Measurements from ENCODE around the gene ISG20.

DNA sequence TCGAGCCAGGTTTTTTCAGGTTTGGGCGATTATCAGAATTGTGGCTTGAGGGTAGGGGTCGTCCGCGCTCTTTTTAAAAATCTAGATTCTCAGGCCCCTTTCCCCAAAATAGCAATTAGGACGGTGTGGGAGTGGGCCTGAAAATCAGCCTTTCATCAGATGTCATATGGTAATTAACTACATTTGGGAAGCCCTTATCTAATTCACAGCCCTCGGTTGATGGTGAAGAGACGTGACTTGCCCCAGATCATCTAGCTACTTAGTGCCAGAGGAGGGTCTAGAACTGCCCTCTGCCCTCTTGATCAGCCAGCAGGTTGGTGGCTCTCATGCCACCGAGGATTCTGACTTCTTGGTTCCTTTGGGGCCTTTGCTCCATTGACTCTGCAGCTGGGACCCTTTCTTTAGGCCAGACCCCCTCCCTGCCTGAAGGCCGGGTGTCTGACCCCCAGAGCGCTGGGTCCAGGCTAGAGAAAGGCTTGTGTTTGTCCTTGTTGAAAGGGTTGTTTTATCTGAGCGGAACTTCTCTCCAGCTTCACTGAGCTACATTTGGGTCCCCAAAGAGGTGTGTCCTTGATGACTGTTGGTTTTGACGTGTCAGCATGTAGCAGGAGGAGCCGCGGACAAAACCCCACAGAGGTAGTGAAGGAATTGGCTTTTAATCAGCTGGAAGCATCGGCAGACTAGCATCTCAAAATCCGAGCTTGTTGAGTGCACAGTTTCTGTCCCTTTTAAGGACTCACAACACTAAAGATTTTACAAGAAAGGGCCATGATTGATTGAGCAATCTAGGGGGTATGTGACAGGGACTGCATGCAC, 16.8 kb upstream of the ISG20 start:
- no peak for TF ChIP-seq ZNF274 (IDR thresholded peaks at IDR 0.05; ENCODE audit: low read depth, low read length)
- no peak for TF ChIP-seq YY1 (IDR thresholded peaks at IDR 0.05; ENCODE audit: insufficient read depth, insufficient read length)
- no peak for TF ChIP-seq SUZ12 (IDR thresholded peaks at IDR 0.05; ENCODE audit: extremely low read depth, insufficient read depth, insufficient read length)

Measured in NT2/D1 (cell line).